ENCODE measurements around the gene COQ10A. TPM values are rescaled to one million over a fixed set of nuclear protein-coding genes. Genes with fewer than 3 reads are reported as not detected.

COQ10A gene
- total and polyA plus RNA-seq, 2 of the 8 experiments (the other 6 are each of a cell fraction or from before 2014, with no cell fraction given): 21.8 to 42.9 TPM

DNA sequence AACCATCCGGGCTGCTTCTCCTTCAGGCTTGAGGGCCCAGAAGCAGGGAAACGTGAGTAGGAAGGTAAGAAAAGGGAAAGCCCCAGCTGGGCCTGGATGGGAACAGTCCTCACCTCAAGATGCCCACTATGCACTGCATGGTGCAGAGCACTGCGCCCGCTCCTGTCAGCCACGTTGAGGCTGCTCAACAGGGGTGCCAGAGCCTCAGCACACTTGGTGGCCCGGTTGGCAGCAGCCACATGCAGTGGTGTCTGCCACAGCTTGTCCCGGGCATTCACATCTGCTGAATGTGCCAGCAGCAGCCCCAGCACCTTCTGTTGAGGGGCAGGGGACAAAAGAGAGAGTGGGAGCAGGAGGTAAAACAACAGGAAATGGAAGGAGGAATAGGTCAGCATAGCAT lies 11.1 kb upstream of the COQ10A start:
- POLR2A ChIA-PET (ENCODE audit: partially characterized antibody): interaction anchor here (1.2 to 3.8 kb wide), 10 partner anchors 9 to 138 kb away, joined by 3 to 41 read pairs (median 8); partner anchors contain the start of genes RNF41 and ZC3H10
- no peak for TF ChIP-seq CEBPB (IDR thresholded peaks at IDR 0.05; ENCODE audit: low read depth, low read length)
- TF ChIP-seq CREB1 (IDR thresholded peaks at IDR 0.05): no peak
- no peak for TF ChIP-seq SRF (IDR thresholded peaks at IDR 0.05; ENCODE audit: low read depth, low read length)
- TF ChIP-seq RBBP5 (IDR thresholded peaks at IDR 0.05; ENCODE audit: borderline replicate concordance, low read depth, low read length): no peak
- no peak for TF ChIP-seq HDAC2 (IDR thresholded peaks at IDR 0.05; ENCODE audit: borderline replicate concordance in 1 of 2, low read depth in 2 of 2, low read length in 2 of 2)
- TF ChIP-seq TCF12 (IDR thresholded peaks at IDR 0.05; ENCODE audit: low read depth, low read length): no peak
- TF ChIP-seq ZNF274 (IDR thresholded peaks at IDR 0.05; ENCODE audit: borderline replicate concordance, extremely low read depth, low read length): no peak
- TF ChIP-seq TBP (IDR thresholded peaks at IDR 0.05; ENCODE audit: low read depth, low read length): no peak
- TF ChIP-seq SAP30 (IDR thresholded peaks at IDR 0.05; ENCODE audit: insufficient read depth, insufficient replicate concordance, low read length): no peak
- no peak for TF ChIP-seq SP1 (IDR thresholded peaks at IDR 0.05; ENCODE audit: low read depth, low read length)
- TF ChIP-seq RNF2 (IDR thresholded peaks at IDR 0.05; ENCODE audit: borderline replicate concordance, low read depth, low read length, missing control alignments, poor library complexity, severe bottlenecking): no peak
- TF ChIP-seq GTF2F1 (IDR thresholded peaks at IDR 0.05; ENCODE audit: borderline replicate concordance, low read depth, low read length): no peak
- no peak for TF ChIP-seq CHD1 (IDR thresholded peaks at IDR 0.05; ENCODE audit: low read depth, low read length)
- no peak for TF ChIP-seq EGR1 (IDR thresholded peaks at IDR 0.05; ENCODE audit: borderline replicate concordance, low read depth, low read length)

More for the DNA sequence above, 11.1 kb upstream of the COQ10A start:
- Histone ChIP-seq H3K18ac (ENCODE audit: extremely low read depth, low read length) (no peak overlapping the region), H3K27ac (ENCODE audit: low read depth, low read length) (no peak overlapping the region), H3K36me3 (ENCODE audit: control insufficient read depth in 2 of 4, insufficient read depth in 4 of 4, low read length in 3 of 4) (peaks cover 28 to 50% (median 35%) of the 10 kb centered on the region in 4 experiments), H3K9ac (replicated peaks in 1 of 4; ENCODE audit: extremely low read depth in 1 of 4, low read depth in 3 of 4, low read length in 3 of 4) (no peak overlapping the region), H4K5ac (ENCODE audit: insufficient read length, low read depth, low read length) (no peak overlapping the region), H4K91ac (replicated peaks; ENCODE audit: insufficient read length, low read length) (no peak overlapping the region), H3K4me2 (ENCODE audit: insufficient read depth in 1 of 2, low read depth in 2 of 2, low read length in 2 of 2) (peak overlapping the region in 1 of 2 experiments; percentile 83; a peak in 1 of 4 replicates), H3K23ac (ENCODE audit: insufficient read length) (no peak overlapping the region), H2BK120ac (replicated peaks; ENCODE audit: low read depth, low read length) (no peak overlapping the region), H2AFZ (ENCODE audit: low read length) (no peak overlapping the region), H3K14ac (ENCODE audit: insufficient read length) (no peak overlapping the region), H3K56ac (replicated peaks; ENCODE audit: insufficient read length, low read depth, low read length) (no peak overlapping the region), H2AK5ac (ENCODE audit: low read depth, low read length) (no peak overlapping the region), H3K79me1 (ENCODE audit: low read depth, low read length) (peaks cover 7% of the 10 kb centered on the region), H3K4me1 (replicated peaks in 1 of 4; ENCODE audit: control insufficient read depth in 3 of 4, insufficient read depth in 4 of 4, low read length in 3 of 4) (peaks cover 8 to 17% (median 13%) of the 10 kb centered on the region in 4 experiments), H2BK12ac (ENCODE audit: low read depth, low read length) (no peak overlapping the region), H3K4ac (replicated peaks; ENCODE audit: insufficient read length, low read depth, low read length) (no peak overlapping the region), H3K9me3 (ENCODE audit: insufficient read depth in 2 of 2, low read depth in 1 of 2, low read length in 1 of 2) (no peaks in the 10 kb centered on the region), H3K27me3 (replicated peaks in 1 of 4; ENCODE audit: control insufficient read depth in 3 of 4, extremely low read depth in 1 of 4, insufficient read depth in 3 of 4, low read length in 3 of 4) (no peaks in the 10 kb centered on the region), H3K4me3 (ENCODE audit: extremely low read depth in 1 of 4, insufficient read depth in 2 of 4, low read depth in 3 of 4, low read length in 4 of 4) (no peak overlapping the region), H2BK20ac (ENCODE audit: low read length) (no peak overlapping the region), H4K20me1 (replicated peaks in 1 of 2; ENCODE audit: control insufficient read depth in 1 of 2, insufficient read depth in 2 of 2, low read length in 2 of 2) (peaks cover 5 to 9% of the 10 kb centered on the region in 2 experiments), H2BK5ac (ENCODE audit: low read depth, low read length) (no peak overlapping the region), H4K8ac (ENCODE audit: extremely low read depth, insufficient read depth, low read length) (no peak overlapping the region), H3K79me2 (ENCODE audit: control insufficient read depth in 1 of 2, insufficient read depth in 2 of 2, low read length in 2 of 2) (peaks cover 0 to 8% of the 10 kb centered on the region in 2 experiments; a peak in 1 of 4 replicates), H3K23me2 (ENCODE audit: low read depth, low read length) (peaks cover 11% of the 10 kb centered on the region; the same call in 1 of the 2 replicates), H2BK15ac (ENCODE audit: low read length) (no peak overlapping the region)
- FAIRE-seq (no peak), DNase-seq (ENCODE audit: low read depth in 1 of 2, low spot score in 2 of 2) (no peak)
- CTCF ChIA-PET (ENCODE audit: partially characterized antibody): interaction anchor here (0.6 to 6.4 kb wide), 12 partner anchors 9 to 167 kb away, joined by 3 to 47 read pairs (median 8); partner anchors contain the start of genes COQ10A, SMARCC2 and ZC3H10
- 89% methylated on average over 7 of the region's 7 CpGs; no CpG with 5 or more reads in 1 of the 2 experiments for WGBS, 2 experiments (ENCODE audit: extremely low coverage in 1 of 2, insufficient coverage in 1 of 2, insufficient read length in 1 of 2, insufficient replicate concordance in 2 of 2, low coverage in 1 of 2, low lambda C conversion rate in 2 of 2, missing lambda C conversion rate in 1 of 2)
